PC-3 (cell line): ENCODE measurements around the gene SLCO2A1.

Experiments
- CTCF ChIP-seq: fragments of 300-600 bp; sonication (generic); conservative IDR thresholded peaks from 2 replicates; pipeline ENCODE4 v1.5.1; 2017; ENCODE audit warnings: antibody characterized with exemption, low read depth, mild to moderate bottlenecking, low read length
- EZH2 ChIP-seq: fragments of 300-600 bp; sonication (generic); IDR thresholded peaks from one replicate; pipeline ENCODE4 v1.6.1; 2017; ENCODE audit warnings: antibody characterized with exemption, mild to moderate bottlenecking, low read length; ENCODE audit not compliant: unreplicated experiment
- EZH2phosphoT487 ChIP-seq: fragments of 300-600 bp; sonication (generic); IDR thresholded peaks from 2 replicates; pipeline ENCODE4 v1.6.1; 2018; ENCODE audit warnings: mild to moderate bottlenecking, antibody characterized with exemption, low read length, borderline replicate concordance

- no peak for TF ChIP-seq CTCF
- no peak for TF ChIP-seq EZH2
- TF ChIP-seq EZH2phosphoT487: no peak
Observed at GRCh38 chr3:133962849-133963248, 66.9 kb downstream of the SLCO2A1 start.
